Measurements from ENCODE around the gene TMEM179.
A peak's percentile ranks its signal among the peaks of the same experiment; 100 is the strongest.

TMEM179 gene

GRCh38 chr14:104551851-104552737 is 52.5 kb downstream of the TMEM179 start:
- no peak for DNase-seq (ENCODE audit: low spot score)
- TF ChIP-seq CTCF (IDR thresholded peaks at IDR 0.05; ENCODE audit: extremely low read depth, missing control alignments), result no peak

GRCh38 chr14:104550861-104551728 is 53.5 kb downstream of the TMEM179 start:
- no peak for TF ChIP-seq CTCF (IDR thresholded peaks at IDR 0.05; ENCODE audit: extremely low read depth, missing control alignments)
- no peak for DNase-seq (ENCODE audit: low spot score)

GRCh38 chr14:104550340-104550860 is 54.2 kb downstream of the TMEM179 start:
- DNase-seq (ENCODE audit: low spot score), result no peak
- no peak for TF ChIP-seq CTCF (IDR thresholded peaks at IDR 0.05; ENCODE audit: extremely low read depth, missing control alignments)

GRCh38 chr14:104549536-104550339 is 54.8 kb downstream of the TMEM179 start:
- no peak for TF ChIP-seq CTCF (IDR thresholded peaks at IDR 0.05; ENCODE audit: extremely low read depth, missing control alignments)
- no peak for DNase-seq (ENCODE audit: low spot score)

GRCh38 chr14:104548802-104549535 is 55.6 kb downstream of the TMEM179 start:
- TF ChIP-seq CTCF (IDR thresholded peaks at IDR 0.05; ENCODE audit: extremely low read depth, missing control alignments), result no peak
- no peak for DNase-seq (ENCODE audit: low spot score)

- no peak for TF ChIP-seq CTCF (IDR thresholded peaks at IDR 0.05; ENCODE audit: extremely low read depth, missing control alignments)
- peak; percentile 22 for DNase-seq (ENCODE audit: low spot score)
These were observed 56.4 kb downstream of the TMEM179 start for GRCh38 chr14:104547998-104548700.

Data from GM20000 (cell line).